ENCODE measurements around the gene ITPRID1. TPM values are rescaled to one million over a fixed set of nuclear protein-coding genes. Genes with fewer than 3 reads are reported as not detected.

The ITPRID1 gene
- total and polyA plus RNA-seq, 7 donors = not detected

DNA sequence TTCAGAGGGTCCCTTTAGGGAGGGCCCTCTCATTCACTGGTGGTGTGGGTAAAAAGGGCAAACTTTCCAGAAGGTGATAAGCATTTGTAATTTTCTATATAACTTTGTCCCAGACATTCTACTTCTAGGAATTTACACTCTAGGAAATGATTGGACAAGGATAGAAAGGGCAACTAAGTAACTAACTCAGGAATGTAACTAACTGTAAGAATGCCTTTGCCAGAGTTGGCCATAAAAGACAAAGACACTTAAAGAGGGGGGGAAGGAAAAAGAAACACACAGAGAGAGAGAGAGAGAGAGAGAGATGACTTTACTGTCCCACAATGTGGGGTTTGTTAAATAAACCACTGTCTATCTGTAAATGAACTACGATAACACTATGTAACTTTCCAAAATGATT lies 38.5 kb upstream of the ITPRID1 start:
- WGBS, 3 donors = 78 to 100% (median 91%) methylated on average over 1 of the region's 1 CpG
- H3K36me3 ChIP-seq (ENCODE audit: insufficient read depth in 1 of 2, low read depth in 1 of 2) = no peaks in the 10 kb centered on the region
- H3K4me3 ChIP-seq = no peak overlapping the region
- DNase-seq (no peak), ATAC-seq (no peak)
- intact Hi-C loops (cut with DNase I) = no loop called here
- TF ChIP-seq, protein P1, sequence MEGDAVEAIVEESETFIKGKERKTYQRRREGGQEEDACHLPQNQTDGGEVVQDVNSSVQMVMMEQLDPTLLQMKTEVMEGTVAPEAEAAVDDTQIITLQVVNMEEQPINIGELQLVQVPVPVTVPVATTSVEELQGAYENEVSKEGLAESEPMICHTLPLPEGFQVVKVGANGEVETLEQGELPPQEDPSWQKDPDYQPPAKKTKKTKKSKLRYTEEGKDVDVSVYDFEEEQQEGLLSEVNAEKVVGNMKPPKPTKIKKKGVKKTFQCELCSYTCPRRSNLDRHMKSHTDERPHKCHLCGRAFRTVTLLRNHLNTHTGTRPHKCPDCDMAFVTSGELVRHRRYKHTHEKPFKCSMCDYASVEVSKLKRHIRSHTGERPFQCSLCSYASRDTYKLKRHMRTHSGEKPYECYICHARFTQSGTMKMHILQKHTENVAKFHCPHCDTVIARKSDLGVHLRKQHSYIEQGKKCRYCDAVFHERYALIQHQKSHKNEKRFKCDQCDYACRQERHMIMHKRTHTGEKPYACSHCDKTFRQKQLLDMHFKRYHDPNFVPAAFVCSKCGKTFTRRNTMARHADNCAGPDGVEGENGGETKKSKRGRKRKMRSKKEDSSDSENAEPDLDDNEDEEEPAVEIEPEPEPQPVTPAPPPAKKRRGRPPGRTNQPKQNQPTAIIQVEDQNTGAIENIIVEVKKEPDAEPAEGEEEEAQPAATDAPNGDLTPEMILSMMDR (IDR thresholded peaks at IDR 0.05) = no peak
- no peaks in the 10 kb centered on the region for H3K27me3 ChIP-seq (ENCODE audit: insufficient read depth in 3 of 3, low read length in 2 of 3)
- no peaks in the 10 kb centered on the region for H3K9me3 ChIP-seq
- no peaks in the 10 kb centered on the region for H3K4me1 ChIP-seq
- H3K27ac ChIP-seq = no peak overlapping the region

DNA sequence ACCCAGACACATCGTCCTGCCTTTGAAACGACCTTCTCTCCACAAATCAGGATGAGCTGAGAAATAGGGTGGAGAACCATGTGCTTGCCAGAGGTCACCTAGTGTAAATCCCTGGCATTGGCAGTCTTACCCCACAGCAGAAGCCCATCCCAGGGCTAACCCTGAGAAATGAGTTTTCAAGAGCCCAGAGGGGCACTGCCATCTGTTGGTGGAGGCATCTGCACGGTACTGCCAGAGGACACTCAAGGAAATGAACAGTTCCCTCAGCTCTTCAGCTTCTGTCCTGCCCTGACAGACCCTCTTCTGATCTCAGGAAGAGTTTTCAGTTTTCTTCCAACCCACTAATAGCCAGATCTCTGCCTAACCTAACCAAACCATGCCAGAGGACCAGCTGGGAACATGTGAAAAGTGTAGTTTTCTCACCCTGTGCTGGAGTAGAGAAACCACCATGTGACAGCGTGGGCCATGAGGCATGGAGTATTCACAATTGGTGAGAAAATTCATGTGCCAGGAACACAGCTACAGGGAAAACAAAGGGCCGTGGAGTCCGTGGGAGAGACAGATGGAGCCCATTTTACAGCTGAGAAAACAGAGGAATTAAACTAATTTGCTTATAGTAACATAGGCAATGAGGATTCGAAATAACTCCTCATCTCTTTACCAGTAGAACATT lies 37.7 kb upstream of the ITPRID1 start:
- 77 to 82% (median 80%) methylated on average over 7 of the region's 7 CpGs for WGBS, 3 donors
- DNase-seq = no peak
- Histone ChIP-seq H3K27me3 (ENCODE audit: insufficient read depth in 3 of 3, low read length in 2 of 3) (no peaks in the 10 kb centered on the region), H3K36me3 (ENCODE audit: insufficient read depth in 1 of 2, low read depth in 1 of 2) (no peaks in the 10 kb centered on the region), H3K9me3 (no peaks in the 10 kb centered on the region), H3K4me1 (no peaks in the 10 kb centered on the region), H3K4me3 (no peak overlapping the region), H3K27ac (no peak overlapping the region)
- intact Hi-C loops (cut with DNase I) = no loop called here
- TF ChIP-seq, protein P1 (IDR thresholded peaks at IDR 0.05) = no peak
- ATAC-seq = no peak

DNA sequence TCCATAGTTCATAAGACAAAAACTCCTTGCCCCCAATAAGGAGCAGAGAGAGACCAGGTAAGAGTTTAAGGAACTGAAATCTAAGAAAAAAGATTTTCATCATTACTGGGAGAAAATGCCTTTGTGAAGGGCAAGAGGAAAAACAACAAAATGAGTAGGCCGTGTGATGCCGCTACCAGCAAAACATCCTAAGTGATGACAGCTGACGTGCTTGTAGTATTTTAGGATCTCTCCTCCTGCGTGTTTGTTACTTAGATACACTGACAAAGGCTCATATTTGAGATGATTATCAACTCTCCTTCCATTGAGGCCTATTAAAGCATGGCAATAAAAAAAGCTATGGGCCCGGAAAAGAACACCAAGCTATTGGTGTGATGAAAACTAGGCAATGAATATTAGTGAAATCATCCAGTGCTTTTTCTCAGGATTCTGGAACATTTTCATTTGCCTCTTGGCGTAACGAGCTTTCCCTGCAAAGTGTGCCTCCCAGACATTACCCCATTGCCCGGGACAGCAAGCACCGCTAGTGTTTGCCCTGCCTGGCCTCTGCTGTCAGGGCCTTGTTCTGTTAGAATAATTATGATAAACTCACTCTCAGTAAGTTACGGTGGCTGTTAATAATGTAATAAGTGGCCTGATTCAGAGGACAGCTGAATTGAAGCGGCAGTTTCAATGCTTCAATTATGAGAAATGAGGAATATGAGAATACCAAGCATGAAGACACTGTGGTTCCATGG lies 36.8 kb upstream of the ITPRID1 start:
- WGBS, 3 donors = 73 to 87% (median 77%) methylated on average over 11 of the region's 11 CpGs
- Histone ChIP-seq H3K9me3 (no peaks in the 10 kb centered on the region), H3K36me3 (ENCODE audit: insufficient read depth in 1 of 2, low read depth in 1 of 2) (no peaks in the 10 kb centered on the region), H3K27ac (no peak overlapping the region), H3K4me3 (no peak overlapping the region), H3K4me1 (no peaks in the 10 kb centered on the region), H3K27me3 (ENCODE audit: insufficient read depth in 3 of 3, low read length in 2 of 3) (no peaks in the 10 kb centered on the region)
- no peak for ATAC-seq
- TF ChIP-seq, protein P1 (IDR thresholded peaks at IDR 0.05) = no peak
- intact Hi-C loops (cut with DNase I) = no loop called here
- no peak for DNase-seq

DNA sequence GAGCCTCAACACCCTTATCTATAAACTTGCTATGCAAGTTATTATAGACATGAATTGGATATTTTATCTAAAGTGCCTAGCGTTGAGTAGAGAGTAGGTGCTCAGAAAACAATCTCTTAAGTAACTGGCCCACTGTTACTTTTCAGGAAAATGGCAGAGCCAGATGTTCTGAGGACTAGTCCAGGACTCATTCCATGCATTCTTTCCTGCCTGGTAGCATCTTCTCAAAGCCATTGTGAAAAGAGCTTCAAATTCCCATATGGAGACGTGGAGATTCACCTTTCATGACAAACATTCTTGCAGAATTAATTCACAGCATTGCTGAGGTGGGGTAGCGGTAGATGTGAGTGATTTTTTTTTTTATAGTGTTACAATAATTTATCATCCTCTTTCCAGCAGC lies 35.9 kb upstream of the ITPRID1 start:
- no peak overlapping the region for H3K27ac ChIP-seq
- intact Hi-C loops (cut with DNase I) = no loop called here
- H3K4me3 ChIP-seq = no peak overlapping the region
- WGBS, 3 donors = 46 to 56% (median 50%) methylated on average over 3 of the region's 3 CpGs
- no peaks in the 10 kb centered on the region for H3K27me3 ChIP-seq (ENCODE audit: insufficient read depth in 3 of 3, low read length in 2 of 3)
- no peaks in the 10 kb centered on the region for H3K9me3 ChIP-seq
- H3K4me1 ChIP-seq = no peaks in the 10 kb centered on the region
- H3K36me3 ChIP-seq (ENCODE audit: insufficient read depth in 1 of 2, low read depth in 1 of 2) = no peaks in the 10 kb centered on the region
- ATAC-seq (no peak), DNase-seq (no peak)
- TF ChIP-seq, protein P1 (IDR thresholded peaks at IDR 0.05) = no peak
